BE2C (cell line): ENCODE data around the gene SERPINA5. TPM values are rescaled to one million over a fixed set of nuclear protein-coding genes. Genes with fewer than 3 reads are reported as not detected.
A peak's percentile ranks its signal among the peaks of the same experiment; 100 is the strongest.

Experiments used
- DNase-seq: peaks from one replicate; pipeline ENCODE4 v3.0.0-alpha.2; 2020
- H3K27me3 ChIP-seq: fragments of 250-450 bp; sonication (Bioruptor Pico); 2 replicates; pipeline ENCODE4 v1.5.1; 2020; ENCODE audit warnings: mild to moderate bottlenecking
- H3K36me3 ChIP-seq: fragments of 250-450 bp; sonication (Bioruptor Pico); 2 replicates; pipeline ENCODE4 v1.5.1; 2020; ENCODE audit warnings: mild to moderate bottlenecking
- H3K4me1 ChIP-seq: fragments of 250-450 bp; sonication (Bioruptor Pico); 2 replicates; pipeline ENCODE4 v1.5.1; 2020
- H3K4me3 ChIP-seq: 2 replicates; pipeline ENCODE4 v1.5.1; 2011; ENCODE audit warnings: low read depth, low read length
- H3K9me3 ChIP-seq: fragments of 250-450 bp; sonication (Bioruptor Pico); 2 replicates; pipeline ENCODE4 v1.5.1; 2020
- polyA plus RNA-seq: library from polyadenylated mRNA; unstranded; fragments of >200 nt; gene quantifications from one replicate; pipeline ENCODE4 v1.2.1, GENCODE V29; 2012; ENCODE audit warnings: low read depth, missing spikeins; ENCODE audit not compliant: insufficient read length, insufficient read depth
- TF ChIP-seq, protein P1 (sequence below): IDR thresholded peaks from 2 replicates; pipeline ENCODE4 v1.5.1; 2012; ENCODE audit warnings: mild to moderate bottlenecking, low read depth, low read length

SERPINA5 gene, protein sequence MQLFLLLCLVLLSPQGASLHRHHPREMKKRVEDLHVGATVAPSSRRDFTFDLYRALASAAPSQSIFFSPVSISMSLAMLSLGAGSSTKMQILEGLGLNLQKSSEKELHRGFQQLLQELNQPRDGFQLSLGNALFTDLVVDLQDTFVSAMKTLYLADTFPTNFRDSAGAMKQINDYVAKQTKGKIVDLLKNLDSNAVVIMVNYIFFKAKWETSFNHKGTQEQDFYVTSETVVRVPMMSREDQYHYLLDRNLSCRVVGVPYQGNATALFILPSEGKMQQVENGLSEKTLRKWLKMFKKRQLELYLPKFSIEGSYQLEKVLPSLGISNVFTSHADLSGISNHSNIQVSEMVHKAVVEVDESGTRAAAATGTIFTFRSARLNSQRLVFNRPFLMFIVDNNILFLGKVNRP
- polyA plus RNA-seq = 1.5 TPM

DNA sequence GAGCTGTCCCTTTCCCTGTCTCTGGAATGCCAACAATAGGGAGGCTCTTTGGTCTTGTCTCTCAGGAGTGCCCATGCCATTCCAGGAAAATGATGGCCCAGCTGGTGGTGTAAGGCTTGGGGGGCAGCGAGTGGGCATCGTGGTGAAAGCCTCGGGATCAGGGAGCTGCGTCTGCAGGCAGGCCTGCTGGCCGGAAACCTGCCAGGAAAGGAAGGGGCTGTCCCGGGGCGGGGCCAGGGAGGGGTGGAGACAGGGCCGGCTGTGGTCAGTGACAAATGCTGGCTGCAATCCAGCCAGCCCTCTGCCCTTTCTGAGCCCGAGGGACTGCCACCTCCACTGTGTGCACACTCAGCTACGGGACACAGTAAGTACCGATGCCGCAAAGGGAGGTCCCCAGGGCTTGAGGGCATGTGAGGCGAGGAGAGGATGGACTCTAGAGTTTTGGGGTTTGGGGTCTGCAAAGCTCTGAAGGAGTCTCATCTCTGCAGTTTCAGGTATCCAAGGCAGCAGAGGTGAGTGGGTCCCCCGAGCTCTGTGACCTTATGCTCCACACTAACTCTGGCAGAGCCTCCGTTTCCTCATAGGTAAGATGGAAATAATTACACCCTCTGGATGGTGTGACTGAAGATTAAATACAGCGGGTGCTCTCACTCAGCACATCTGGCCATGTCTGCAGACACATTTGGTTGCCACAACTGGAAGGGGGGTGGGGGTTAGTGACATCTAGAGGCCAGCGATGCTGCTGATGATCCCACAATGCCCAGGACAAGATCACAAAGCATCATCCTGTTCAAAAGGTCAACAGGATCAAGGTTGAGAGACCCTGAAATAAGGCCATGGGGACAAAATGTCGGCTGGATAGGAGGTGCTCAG lies at the start of gene SERPINA5:
SERPINA5 (plus strand) TSS at position 300 of the 873 bp plus-strand sequence. CDS start 5,937 bp downstream, outside the sequence.
- Histone ChIP-seq H3K9me3 (no peaks in the 10 kb centered on the region), H3K36me3 (no peaks in the 10 kb centered on the region), H3K4me3 (no peak within 1 kb of the TSS), H3K4me1 (no peaks in the 10 kb centered on the region), H3K27me3 (no peaks in the 10 kb centered on the region)
- DNase-seq = peak; percentile 30
- TF ChIP-seq, protein P1, sequence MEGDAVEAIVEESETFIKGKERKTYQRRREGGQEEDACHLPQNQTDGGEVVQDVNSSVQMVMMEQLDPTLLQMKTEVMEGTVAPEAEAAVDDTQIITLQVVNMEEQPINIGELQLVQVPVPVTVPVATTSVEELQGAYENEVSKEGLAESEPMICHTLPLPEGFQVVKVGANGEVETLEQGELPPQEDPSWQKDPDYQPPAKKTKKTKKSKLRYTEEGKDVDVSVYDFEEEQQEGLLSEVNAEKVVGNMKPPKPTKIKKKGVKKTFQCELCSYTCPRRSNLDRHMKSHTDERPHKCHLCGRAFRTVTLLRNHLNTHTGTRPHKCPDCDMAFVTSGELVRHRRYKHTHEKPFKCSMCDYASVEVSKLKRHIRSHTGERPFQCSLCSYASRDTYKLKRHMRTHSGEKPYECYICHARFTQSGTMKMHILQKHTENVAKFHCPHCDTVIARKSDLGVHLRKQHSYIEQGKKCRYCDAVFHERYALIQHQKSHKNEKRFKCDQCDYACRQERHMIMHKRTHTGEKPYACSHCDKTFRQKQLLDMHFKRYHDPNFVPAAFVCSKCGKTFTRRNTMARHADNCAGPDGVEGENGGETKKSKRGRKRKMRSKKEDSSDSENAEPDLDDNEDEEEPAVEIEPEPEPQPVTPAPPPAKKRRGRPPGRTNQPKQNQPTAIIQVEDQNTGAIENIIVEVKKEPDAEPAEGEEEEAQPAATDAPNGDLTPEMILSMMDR = no peak

DNA sequence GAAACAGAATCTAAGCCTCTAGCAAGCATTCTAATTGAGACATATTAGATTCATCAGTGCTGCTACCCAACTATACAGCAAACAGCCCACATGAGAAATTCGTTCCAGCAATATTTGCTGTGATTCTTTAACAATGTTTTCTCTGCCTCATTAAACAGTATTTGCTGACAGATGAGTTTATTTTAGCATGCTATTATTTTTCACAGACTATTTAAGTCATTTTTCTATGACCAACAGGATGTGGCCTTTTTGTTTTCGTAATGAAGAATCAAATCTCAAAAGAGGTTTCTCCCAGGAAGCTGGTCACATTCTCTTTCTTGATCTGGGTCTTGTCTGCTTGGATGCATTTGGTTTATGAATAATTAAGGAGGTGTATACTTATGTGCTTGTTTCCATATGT lies 48.8 kb upstream of the SERPINA5 start:
- no peaks in the 10 kb centered on the region for H3K9me3 ChIP-seq
- H3K4me1 ChIP-seq = no peaks in the 10 kb centered on the region
- H3K36me3 ChIP-seq = no peaks in the 10 kb centered on the region
- no peak overlapping the region for H3K4me3 ChIP-seq
- TF ChIP-seq, protein P1 = no peak
- DNase-seq = no peak
- H3K27me3 ChIP-seq = no peaks in the 10 kb centered on the region

DNA sequence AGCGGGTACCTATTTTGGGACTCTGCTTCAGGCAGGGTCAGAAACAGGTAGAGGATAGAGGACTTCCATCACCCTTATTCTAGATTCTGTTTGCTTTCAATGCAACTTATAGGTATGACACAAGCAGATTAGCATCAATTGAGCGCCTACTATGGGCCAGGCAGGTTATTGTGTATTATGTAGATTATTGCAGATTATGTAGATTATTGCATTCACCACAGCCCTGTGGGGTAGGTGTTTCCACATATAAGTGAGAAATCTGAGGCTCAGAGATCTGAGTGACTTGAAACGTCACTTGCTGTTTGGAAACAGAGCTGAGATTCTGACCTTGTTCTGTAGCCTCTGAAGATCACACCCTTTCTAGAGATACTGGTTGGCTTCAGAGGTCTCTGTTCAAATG lies 45.7 kb upstream of the SERPINA5 start:
- no peaks in the 10 kb centered on the region for H3K27me3 ChIP-seq
- no peaks in the 10 kb centered on the region for H3K9me3 ChIP-seq
- H3K4me3 ChIP-seq = no peak overlapping the region
- H3K4me1 ChIP-seq = no peaks in the 10 kb centered on the region
- TF ChIP-seq, protein P1 = no peak
- DNase-seq = no peak
- H3K36me3 ChIP-seq = no peaks in the 10 kb centered on the region

DNA sequence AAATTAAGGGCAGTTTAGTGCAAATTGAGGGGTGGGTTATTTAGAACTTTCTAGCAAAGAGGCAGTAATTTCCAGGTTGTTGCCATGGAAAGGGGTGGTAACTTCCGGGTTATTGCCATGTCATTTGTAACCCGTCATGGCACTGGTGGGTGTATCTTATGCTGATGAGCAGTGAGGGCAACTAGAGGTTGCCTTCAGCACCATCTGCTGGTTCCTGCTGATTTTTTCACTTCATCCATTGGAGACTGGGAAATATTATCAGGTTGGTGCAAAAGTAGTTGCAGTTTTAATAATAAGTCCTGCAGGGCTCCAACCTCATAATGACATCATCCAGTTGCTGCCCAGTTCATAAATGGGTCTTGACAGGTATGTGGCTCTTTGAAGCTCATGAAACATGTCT lies 44.4 kb upstream of the SERPINA5 start:
- no peaks in the 10 kb centered on the region for H3K4me1 ChIP-seq
- H3K36me3 ChIP-seq = no peaks in the 10 kb centered on the region
- DNase-seq = no peak
- no peaks in the 10 kb centered on the region for H3K9me3 ChIP-seq
- TF ChIP-seq, protein P1 = peak; percentile 14; the same call in 1 of the 2 replicates
- H3K27me3 ChIP-seq = no peaks in the 10 kb centered on the region
- H3K4me3 ChIP-seq = no peak overlapping the region

DNA sequence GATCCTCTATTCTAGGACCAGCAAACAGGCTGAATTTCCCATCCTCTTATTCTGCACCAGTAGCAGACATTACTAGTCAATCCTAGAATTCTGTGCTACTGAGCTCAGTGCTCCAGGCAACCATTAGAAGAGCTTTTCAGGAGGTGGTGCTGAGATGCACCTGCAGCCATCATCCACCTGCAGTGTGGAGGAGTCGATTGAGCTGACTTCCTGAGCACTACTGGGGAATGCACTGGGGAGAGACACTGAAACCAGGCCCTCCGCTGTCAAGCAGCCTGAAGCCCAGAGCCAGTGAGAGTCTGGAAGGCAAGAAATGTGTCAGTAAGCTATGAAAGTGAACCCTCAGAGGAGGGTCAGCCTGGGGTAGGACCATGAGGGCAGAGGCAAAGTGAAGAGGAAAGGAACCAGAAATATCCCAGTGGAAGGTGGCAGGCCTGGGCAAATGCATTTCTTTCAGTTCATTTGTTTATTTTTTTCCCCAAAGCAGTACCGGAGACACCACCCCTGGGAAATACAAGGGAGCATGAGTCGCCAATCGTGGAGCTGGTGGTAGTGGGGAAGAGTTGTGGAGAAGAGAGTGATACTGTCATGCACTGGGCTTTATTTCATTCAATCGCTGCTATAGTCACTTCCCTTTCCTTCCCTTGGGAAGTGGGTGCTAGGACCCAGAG lies 43.0 kb upstream of the SERPINA5 start:
- DNase-seq = no peak
- Histone ChIP-seq H3K9me3 (no peaks in the 10 kb centered on the region), H3K4me3 (no peak overlapping the region), H3K4me1 (no peaks in the 10 kb centered on the region), H3K27me3 (no peaks in the 10 kb centered on the region), H3K36me3 (no peaks in the 10 kb centered on the region)
- TF ChIP-seq, protein P1 = no peak
